SH-SY5Y (cell line): ENCODE data around the gene ENO3.

Source experiments
- GATA2 ChIP-seq: IDR thresholded peaks from 2 replicates; pipeline ENCODE4 v1.6.1; 2011; ENCODE audit warnings: mild to moderate bottlenecking, low read depth, low read length
- GATA3 ChIP-seq: IDR thresholded peaks from 2 replicates; pipeline ENCODE4 v1.6.1; 2011; ENCODE audit warnings: low read depth, mild to moderate bottlenecking, low read length, moderate library complexity

DNA sequence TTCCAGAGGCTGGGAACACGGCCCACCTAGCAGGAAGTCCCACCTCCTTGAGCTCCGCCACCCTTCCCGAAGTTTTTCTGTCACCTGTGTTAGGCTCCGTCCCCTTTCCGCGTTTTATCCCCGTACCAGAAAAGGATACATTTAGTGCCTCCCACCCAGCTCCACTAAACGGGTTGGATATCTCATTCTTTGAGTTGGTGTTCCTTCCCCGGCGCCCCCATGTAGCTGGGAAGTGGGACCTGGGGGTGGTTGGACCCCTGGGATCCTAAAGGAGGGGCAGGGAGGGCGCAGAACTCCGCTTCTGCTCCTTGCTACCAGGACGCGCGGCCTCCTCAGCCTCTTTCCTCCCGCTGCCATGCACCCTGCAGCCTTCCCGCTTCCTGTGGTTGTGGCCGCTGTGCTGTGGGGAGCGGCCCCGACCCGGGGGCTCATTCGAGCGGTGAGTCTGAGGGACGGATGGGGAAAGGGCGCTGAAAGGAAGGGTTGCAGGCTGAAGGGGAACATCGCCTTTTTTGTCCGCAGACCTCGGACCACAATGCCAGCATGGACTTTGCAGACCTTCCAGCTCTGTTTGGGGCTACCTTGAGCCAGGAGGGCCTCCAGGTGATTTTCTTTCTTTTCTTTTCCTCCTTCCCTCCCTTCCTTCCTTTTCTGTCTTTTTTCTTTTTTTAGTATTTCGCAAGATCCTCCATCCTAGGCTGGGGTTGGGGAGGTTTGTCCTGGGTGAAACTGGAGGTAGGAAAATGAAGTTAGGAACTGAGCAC, 10.2 kb upstream of the ENO3 start:
- no peak for TF ChIP-seq GATA2
- TF ChIP-seq GATA3 = no peak
